Measurements from ENCODE around the gene LEFTY2.
"Not testable (repeated sequence)": the region's sequence is repeated elsewhere in the genome, so short reads cannot be mapped to it uniquely, and the experiment has no call there.

- TF ChIP-seq, protein P1, sequence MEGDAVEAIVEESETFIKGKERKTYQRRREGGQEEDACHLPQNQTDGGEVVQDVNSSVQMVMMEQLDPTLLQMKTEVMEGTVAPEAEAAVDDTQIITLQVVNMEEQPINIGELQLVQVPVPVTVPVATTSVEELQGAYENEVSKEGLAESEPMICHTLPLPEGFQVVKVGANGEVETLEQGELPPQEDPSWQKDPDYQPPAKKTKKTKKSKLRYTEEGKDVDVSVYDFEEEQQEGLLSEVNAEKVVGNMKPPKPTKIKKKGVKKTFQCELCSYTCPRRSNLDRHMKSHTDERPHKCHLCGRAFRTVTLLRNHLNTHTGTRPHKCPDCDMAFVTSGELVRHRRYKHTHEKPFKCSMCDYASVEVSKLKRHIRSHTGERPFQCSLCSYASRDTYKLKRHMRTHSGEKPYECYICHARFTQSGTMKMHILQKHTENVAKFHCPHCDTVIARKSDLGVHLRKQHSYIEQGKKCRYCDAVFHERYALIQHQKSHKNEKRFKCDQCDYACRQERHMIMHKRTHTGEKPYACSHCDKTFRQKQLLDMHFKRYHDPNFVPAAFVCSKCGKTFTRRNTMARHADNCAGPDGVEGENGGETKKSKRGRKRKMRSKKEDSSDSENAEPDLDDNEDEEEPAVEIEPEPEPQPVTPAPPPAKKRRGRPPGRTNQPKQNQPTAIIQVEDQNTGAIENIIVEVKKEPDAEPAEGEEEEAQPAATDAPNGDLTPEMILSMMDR (IDR thresholded peaks at IDR 0.05; ENCODE audit: low read depth, low read length, missing input control) = not testable (repeated sequence)
- TF ChIP-seq TAF1 (conservative IDR thresholded peaks at IDR 0.05); RAD21 (IDR thresholded peaks at IDR 0.05); SP1 (IDR thresholded peaks at IDR 0.05); JUND (IDR thresholded peaks at IDR 0.05); GABPA (IDR thresholded peaks at IDR 0.05 in 1 of 2, conservative IDR thresholded peaks at IDR 0.05 in 1 of 2); HNF4G (IDR thresholded peaks at IDR 0.05); ATF3 (IDR thresholded peaks at IDR 0.05); MAX (IDR thresholded peaks at IDR 0.05); ZBTB33 (IDR thresholded peaks at IDR 0.05): not testable (repeated sequence)
These were observed 28.7 kb upstream of the LEFTY2 start for GRCh38 chr1:225969751-225970150.
